Non-pigmented ciliary epithelial cell (primary cell): ENCODE data around the gene PACRG.

ENCODE experiments used
- DNase-seq: peaks from one replicate; pipeline ENCODE4 v3.0.0-alpha.2; 2010; ENCODE audit warnings: low read depth

PACRG gene

DNA sequence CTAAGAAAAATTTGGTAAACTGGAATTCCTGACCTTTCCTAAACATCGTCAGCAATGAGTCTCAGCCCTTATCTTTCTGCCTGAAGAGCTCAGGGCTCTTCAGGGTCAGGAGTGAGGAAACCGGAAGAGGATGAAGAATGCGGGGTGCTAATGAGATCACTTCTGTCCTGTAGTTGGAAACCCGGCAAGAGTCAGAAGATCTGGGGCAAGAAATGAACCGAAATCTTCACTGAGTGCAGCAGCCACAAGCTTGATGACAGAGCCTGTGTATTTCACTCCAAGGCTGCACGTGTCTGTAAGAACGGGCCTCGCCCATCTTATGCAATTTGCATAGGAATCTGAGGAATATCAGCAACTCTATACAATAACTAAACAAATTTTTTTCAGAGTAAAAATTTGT is 626.3 kb downstream of the PACRG start:
- peak; percentile 30 for DNase-seq

DNA sequence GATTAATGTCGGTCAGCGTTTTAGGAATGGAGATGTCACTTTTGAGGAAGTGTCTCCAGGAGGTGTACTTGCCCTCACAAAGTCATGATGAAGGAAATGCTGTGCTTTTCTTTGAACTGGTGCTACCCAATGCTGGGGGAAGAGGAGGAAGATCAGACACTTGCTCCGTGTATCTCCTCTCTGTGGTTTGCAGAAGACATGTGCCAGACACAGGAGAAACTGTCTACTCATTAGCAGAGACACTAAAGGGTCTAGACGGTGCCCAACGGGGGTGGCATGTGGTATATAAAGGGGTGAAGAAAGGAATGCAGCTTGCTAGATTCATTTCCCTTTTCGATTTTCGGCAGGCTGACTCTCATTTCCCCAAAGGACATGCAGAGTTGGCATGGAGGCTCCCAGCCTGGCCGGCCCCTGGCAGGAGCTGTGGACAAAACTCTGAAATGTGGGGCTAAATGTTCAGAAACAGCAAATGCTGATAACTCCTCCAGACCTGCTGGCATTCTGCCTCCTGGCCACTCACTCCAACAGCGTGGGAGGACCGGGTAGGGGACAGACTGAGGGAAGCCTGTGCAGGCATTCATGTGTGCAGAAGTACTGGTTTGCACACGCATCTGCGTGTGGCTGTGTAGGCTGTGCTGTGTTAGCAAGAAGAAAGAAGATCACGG is 627.1 kb downstream of the PACRG start:
- DNase-seq = no peak

DNA sequence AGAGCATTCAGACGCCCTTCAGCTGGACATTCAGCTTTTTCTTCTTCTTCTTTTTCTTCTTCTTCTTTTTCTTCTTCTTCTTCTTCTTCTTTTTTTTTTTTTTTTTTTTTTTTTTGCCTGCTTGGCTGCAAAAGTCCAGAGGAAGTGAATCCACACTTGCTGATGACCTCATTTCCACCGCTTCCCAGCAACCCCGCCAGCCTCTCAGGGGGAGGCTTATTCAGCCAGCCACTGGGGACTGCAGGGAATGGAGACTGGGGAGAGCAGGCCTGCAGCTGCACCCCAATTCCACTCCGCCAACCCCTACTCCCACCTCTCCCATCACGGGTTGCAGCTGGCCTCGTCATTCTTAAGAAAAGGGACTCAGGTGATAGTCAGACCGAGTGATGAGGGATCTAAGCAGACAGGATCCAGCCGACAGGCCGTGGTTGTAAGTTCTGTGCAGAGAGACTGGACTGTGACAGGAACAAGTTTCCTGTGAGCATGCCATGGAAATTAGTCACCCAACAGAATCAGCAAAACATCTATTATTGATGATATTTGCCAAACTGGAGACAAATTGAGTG is 627.7 kb downstream of the PACRG start:
- peak; percentile 49 for DNase-seq

DNA sequence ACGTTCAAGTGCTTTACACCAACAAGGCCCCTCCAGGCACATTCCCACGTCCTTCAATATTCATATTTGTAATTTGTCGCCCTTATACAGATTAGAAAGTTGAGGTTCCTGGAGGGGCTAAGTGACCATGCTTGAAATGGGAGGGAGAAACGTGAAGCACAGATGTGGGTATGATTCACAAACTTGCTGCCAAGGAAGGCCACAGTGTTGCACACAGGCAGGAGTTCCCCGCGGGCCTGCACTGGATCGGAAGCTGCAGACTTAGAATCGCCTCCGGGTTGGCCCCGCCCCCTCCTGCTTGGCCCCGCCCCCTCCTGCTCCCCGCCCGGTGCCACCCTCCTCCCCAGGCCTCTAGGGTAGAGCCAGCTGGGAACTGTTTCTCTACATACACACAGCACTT is 628.5 kb downstream of the PACRG start:
- DNase-seq = peak; percentile 49

DNA sequence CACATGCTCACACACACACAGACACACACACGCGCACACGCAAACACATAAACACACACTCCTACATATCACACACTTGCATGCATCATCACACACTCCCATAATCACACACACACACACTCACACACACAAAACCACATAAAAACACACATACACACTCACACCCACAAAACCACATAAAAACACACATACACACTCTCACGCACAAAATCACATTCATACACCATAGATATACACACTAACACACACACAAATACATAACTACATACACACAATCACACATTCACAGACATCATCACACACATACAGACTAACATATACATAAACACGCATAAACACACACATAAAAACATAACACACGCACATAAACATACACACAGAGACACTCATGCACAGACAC is 629.0 kb downstream of the PACRG start:
- no peak for DNase-seq

DNA sequence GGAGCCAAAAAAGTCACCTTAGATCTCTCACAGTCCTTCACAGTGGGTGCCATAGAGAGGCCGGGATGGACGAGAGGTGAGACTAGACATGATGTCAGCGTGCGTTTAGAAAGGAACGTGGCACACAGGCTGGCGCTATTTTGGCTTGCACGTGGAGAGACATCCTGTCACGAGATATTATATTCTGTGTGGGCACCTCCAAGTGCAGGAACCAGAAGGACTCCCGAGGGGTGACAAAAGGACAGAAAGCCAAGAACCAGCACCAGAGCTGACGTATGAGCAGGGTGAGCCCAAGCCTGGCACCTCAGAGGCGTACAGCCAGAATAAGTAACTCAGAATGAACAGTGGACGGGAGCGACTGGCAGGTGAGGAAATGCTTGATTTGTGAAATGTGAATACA is 636.9 kb downstream of the PACRG start:
- no peak for DNase-seq
